SK-N-SH treated with all-trans-retinoic acid at 6 μM for 48 hours (cell line): Measurements from ENCODE around the gene C1QTNF2.

Experiments
- ATAC-seq: fragments of 200-7000 bp; cut with Tn5 transposase; 3 replicates; pipeline ENCODE4 v1.9.1; 2020; ENCODE audit warnings: mild to moderate bottlenecking, moderate library complexity
- ARNTL ChIP-seq: fragments of 450-650 bp; formaldehyde crosslinking; IDR thresholded peaks from 2 replicates; pipeline ENCODE4 v1.5.0; 2020; ENCODE audit warnings: low read depth, mild to moderate bottlenecking, moderate library complexity, borderline replicate concordance
- BACH2 ChIP-seq: fragments of 250-450 bp; sonication (Bioruptor Pico); IDR thresholded peaks from 2 replicates; pipeline ENCODE4 v1.9.0; 2021; ENCODE audit warnings: mild to moderate bottlenecking, borderline replicate concordance
- CREB5 ChIP-seq: fragments of 250-450 bp; sonication (Bioruptor Pico); IDR thresholded peaks from 2 replicates; pipeline ENCODE4 v1.5.1; 2020; ENCODE audit warnings: low read depth, mild to moderate bottlenecking, moderate library complexity
- CSDC2 ChIP-seq: fragments of 250-450 bp; sonication (Bioruptor Pico); IDR thresholded peaks from 2 replicates; pipeline ENCODE4 v1.5.0; 2020; ENCODE audit warnings: mild to moderate bottlenecking, moderate library complexity
- CSRNP3 ChIP-seq: fragments of 250-450 bp; sonication (Bioruptor Pico); IDR thresholded peaks from 2 replicates; pipeline ENCODE4 v1.5.1; 2021; ENCODE audit warnings: mild to moderate bottlenecking, moderate library complexity
- ESRRG ChIP-seq: fragments of 250-450 bp; sonication (Bioruptor Pico); IDR thresholded peaks from 2 replicates; pipeline ENCODE4 v1.6.1; 2021; ENCODE audit warnings: mild to moderate bottlenecking
- GLIS3 ChIP-seq: fragments of 250-450 bp; sonication (Bioruptor Pico); IDR thresholded peaks from 2 replicates; pipeline ENCODE4 v1.5.0; 2020; ENCODE audit warnings: mild to moderate bottlenecking, moderate library complexity
- ISL1 ChIP-seq: fragments of 250-450 bp; sonication (Bioruptor Pico); IDR thresholded peaks from 2 replicates; pipeline ENCODE4 v2.1.2; 2022; ENCODE audit warnings: mild to moderate bottlenecking, moderate library complexity
- PATZ1 ChIP-seq: fragments of 250-450 bp; sonication (Bioruptor Pico); IDR thresholded peaks from 2 replicates; pipeline ENCODE4 v1.8.0; 2020; ENCODE audit warnings: mild to moderate bottlenecking, moderate library complexity, borderline replicate concordance
- POU6F1 ChIP-seq: fragments of 250-450 bp; sonication (Bioruptor Pico); IDR thresholded peaks from 2 replicates; pipeline ENCODE4 v1.8.0; 2021; ENCODE audit warnings: low read depth, mild to moderate bottlenecking, moderate library complexity, borderline replicate concordance
- PPARA ChIP-seq: fragments of 250-450 bp; sonication (Bioruptor Pico); IDR thresholded peaks from 2 replicates; pipeline ENCODE4 v1.5.0; 2020; ENCODE audit warnings: mild to moderate bottlenecking, borderline replicate concordance
- ZC3H10 ChIP-seq: fragments of 250-450 bp; sonication (Bioruptor Pico); IDR thresholded peaks from 2 replicates; pipeline ENCODE4 v1.5.1; 2021; ENCODE audit warnings: mild to moderate bottlenecking, moderate library complexity
- ZFP3 ChIP-seq: fragments of 250-450 bp; sonication (Bioruptor Pico); IDR thresholded peaks from 2 replicates; pipeline ENCODE4 v1.5.0; 2020; ENCODE audit warnings: mild to moderate bottlenecking, moderate library complexity
- ZFP30 ChIP-seq: fragments of 450-650 bp; formaldehyde crosslinking; IDR thresholded peaks from 2 replicates; pipeline ENCODE4 v1.5.0; 2022; ENCODE audit warnings: mild to moderate bottlenecking, moderate library complexity
- ZNF565 ChIP-seq: fragments of 450-650 bp; formaldehyde crosslinking; conservative IDR thresholded peaks from 2 replicates; pipeline ENCODE4 v1.5.0; 2020; ENCODE audit warnings: low read depth, mild to moderate bottlenecking, moderate library complexity
- ZNF70 ChIP-seq: fragments of 450-650 bp; formaldehyde crosslinking; IDR thresholded peaks from 2 replicates; pipeline ENCODE4 v1.5.0; 2020; ENCODE audit warnings: mild to moderate bottlenecking, moderate library complexity

C1QTNF2 gene

GRCh38 chr5:160333721-160334120 is 36.7 kb downstream of the C1QTNF2 start:
- TF ChIP-seq CSDC2 (CRISPR knock-in tag) (no peak), ZC3H10 (no peak), BACH2 (CRISPR knock-in tag) (no peak), CREB5 (CRISPR knock-in tag) (no peak), ISL1 (CRISPR knock-in tag) (no peak), ZFP30 (no peak), POU6F1 (CRISPR knock-in tag) (no peak), ZFP3 (CRISPR knock-in tag) (no peak), PATZ1 (CRISPR knock-in tag) (no peak)
- ATAC-seq = no peak

GRCh38 chr5:160330212-160330611 is 40.2 kb downstream of the C1QTNF2 start:
- no peak for ATAC-seq
- no peak for TF ChIP-seq POU6F1 (CRISPR knock-in tag)
- TF ChIP-seq ISL1 (CRISPR knock-in tag) = no peak
- no peak for TF ChIP-seq ZFP3 (CRISPR knock-in tag)
- TF ChIP-seq ESRRG (CRISPR knock-in tag) = no peak
- no peak for TF ChIP-seq PPARA (CRISPR knock-in tag)
- no peak for TF ChIP-seq CSRNP3
- no peak for TF ChIP-seq GLIS3 (CRISPR knock-in tag)
- TF ChIP-seq BACH2 (CRISPR knock-in tag) = no peak
- no peak for TF ChIP-seq ZNF70
- no peak for TF ChIP-seq ARNTL (CRISPR knock-in tag)
- TF ChIP-seq PATZ1 (CRISPR knock-in tag) = no peak

- TF ChIP-seq POU6F1 (CRISPR knock-in tag) (no peak), CREB5 (CRISPR knock-in tag) (no peak), ESRRG (CRISPR knock-in tag) (no peak), ZNF565 (CRISPR knock-in tag) (no peak), ZFP3 (CRISPR knock-in tag) (no peak)
- no peak for ATAC-seq
These were observed 42.6 kb downstream of the C1QTNF2 start for GRCh38 chr5:160327818-160328217.
